GM18508 (cell line): ENCODE data around the gene NFKB1.

Experiments used
- ATAC-seq: cut with Tn5 transposase; IDR thresholded peaks from one replicate; pipeline ENCODE4 v1.9.1; 2021; ENCODE audit warnings: moderate number of reproducible peaks; ENCODE audit not compliant: insufficient read depth, unreplicated experiment

The NFKB1 gene

DNA sequence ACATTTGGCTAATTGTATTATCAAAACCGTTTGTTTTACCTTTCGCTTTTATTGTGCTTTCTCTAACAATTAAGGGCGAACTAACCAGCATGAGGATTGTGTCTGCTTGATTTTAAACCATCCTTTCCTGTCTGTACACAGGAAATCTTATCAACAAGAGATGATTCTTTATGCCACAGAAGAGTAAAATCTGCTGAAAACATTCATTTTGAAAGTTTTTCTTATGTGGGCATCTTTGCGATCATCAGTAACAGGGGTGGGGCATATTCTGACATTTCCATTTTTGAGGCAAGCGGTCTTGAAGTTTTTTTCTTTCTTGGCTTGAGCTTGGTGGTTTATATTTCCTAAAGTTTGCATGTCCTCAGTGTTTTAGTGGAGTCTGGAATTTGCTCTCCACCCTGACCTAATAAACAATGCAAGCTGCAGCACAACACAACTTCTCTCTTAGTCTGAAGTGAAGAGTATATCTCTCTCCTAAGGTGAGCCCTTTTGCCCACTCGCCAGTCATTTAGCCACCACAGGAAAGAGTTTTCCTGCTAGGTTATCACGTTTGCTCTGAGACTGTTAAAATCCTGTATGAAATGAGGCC lies 26.6 kb downstream of the NFKB1 start:
- ATAC-seq, result no peak

DNA sequence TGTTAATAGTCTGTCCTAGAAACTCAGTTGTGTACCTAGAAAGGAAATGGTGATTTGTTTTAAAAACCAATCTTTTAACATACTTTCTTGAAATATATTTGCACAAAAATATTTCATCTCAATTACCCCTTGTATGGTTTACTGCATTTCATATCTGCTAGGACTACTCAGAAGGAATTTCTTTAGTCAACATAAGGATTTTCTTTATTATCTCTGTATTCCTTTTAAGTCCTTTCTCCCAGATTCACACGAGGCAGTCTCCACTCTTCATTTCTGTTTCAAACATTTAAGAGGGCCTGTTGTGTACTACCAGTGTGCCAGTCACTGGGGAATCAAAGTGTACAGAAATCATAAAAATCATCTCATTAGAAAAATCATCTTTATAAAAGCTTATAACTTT lies 28.8 kb downstream of the NFKB1 start:
- ATAC-seq, result no peak

DNA sequence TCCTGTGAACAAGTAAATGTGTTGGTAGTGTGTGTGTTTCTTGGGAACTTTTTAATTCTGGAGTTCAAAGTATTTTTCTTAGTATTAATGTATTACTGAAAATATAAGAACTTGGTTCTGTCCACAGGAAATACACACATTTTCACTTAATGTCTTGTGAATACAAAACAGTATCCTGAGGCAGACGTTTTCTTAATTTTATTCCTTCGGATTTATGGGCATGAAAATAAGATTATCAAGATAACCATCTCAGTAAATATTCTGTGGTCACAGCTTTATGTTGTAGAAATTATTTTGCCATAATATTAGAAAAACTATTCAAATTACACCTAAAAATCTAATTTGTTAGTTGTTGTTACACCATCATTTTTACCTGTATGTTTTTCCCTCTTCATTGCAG lies 29.8 kb downstream of the NFKB1 start:
- no peak for ATAC-seq

DNA sequence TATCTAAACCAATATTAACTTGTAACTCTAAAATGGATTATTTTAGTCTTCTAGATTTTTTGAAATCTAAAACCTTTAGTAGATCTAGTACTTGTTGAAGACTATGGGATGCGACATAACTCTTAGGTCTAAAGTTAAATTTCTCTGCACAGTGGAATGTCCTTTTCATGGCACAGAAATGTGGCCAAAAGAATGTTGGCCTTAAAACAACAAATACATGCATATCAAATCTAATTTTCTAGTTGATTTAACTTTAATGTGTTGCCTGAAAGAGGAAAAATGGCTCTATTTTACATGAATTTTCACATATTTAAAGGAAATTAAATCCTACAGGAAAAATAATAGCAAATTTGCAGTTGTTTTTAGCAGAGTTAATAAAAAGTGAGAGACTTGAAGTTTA lies 30.3 kb downstream of the NFKB1 start:
- ATAC-seq, result no peak

DNA sequence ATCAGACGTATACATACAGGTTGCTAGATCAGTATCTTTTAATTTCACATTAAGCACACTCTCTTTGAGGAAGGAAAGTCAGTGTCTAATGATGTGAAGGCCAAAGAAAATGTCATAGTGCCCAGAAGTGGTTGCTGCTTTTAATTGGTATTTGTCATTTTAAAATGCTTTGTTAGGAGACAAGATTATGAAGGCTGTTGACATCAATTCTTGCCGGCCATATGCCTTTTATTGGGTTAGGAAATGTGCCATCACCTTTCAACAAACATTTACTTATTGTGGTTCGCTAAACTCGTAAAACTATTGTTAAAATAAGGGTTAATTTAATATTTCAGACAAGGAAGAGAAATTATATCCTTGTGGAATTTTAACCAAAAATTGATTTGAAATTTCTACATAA lies 32.2 kb downstream of the NFKB1 start:
- no peak for ATAC-seq

DNA sequence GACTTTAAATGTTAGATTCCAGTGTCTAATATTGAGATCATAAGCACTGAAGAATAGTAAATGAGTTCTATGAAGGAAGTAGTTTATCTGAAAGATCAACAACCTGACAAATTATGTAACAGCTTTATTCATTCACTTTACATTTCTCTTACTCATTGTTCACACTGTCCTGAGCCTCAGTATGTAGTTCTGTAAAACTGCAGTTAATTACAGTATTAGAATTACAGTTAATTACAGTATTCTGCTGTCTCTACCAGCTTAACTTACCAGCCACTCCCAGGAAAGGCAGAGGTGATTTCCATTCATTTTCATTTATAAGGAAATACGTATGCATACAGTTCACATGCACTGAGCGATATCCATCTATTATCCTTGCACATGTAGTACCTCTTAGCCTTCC lies 32.7 kb downstream of the NFKB1 start:
- no peak for ATAC-seq

DNA sequence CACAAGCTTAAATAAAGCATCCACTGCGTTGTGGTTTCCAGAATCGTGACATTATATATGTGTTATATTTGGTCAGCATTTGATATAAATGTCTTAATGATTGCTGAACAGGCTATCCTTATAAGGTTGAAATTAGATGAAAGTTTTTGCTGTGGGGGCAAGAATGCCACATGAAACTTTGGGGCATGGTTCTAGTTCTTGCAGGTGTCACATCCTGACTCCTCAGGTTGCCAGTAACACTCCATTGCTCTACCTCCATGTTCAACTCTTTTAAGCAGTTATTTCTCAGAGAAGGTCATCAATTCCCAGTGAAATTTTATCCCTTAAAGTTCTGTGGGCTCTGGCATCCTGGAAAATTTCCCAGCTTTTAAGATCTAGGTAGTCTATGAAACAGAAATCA lies 33.7 kb downstream of the NFKB1 start:
- no peak for ATAC-seq

DNA sequence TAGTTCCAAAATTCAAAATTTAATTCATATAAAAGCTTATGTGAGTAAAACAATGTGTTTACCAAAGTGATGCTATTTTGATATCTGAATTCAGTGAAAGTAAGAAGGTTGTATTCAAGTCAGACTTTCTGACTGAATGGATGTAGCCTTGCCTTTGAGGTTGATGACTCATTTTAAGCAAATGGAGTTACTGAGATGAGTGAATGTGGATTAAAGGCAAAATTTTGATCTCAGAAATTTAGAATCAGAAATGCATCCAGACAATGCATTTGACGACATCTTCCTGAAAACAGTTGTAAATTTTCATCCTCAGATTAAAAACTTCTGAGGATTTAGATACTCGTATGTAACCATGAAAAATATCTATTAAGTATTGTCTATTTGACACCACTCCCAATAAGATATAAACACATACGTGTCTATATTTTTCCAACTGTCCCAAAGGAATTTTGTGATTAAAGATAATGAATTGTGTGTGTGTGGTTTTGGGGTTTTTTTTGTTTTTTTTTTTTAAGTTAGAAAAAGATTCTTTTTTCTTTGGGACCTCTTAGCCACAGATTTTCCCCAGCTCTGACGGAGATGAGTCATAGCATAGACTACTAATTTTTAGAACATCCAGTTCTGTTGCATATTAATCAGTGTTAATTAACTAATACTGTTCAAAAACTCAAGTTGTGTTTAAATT lies 34.4 kb downstream of the NFKB1 start:
- peak; percentile 60 for ATAC-seq

DNA sequence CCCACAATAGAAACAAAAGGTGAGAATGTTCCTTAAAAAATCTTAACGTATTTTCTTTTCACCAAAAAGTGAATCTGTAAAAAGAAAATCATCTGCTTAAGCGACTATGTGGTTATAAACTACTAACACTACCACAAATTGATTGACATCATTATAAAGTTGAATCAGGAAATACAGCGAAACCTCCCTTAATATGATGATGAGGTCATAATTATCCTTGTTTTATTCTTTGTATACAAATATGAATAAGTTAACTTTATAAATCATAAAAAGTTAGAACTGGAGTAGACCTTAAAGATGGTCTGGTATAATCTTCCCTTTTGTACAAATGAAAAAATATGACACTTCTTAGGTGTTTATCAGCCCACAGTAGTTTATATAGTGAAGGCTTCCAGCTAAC lies 35.6 kb downstream of the NFKB1 start:
- no peak for ATAC-seq

DNA sequence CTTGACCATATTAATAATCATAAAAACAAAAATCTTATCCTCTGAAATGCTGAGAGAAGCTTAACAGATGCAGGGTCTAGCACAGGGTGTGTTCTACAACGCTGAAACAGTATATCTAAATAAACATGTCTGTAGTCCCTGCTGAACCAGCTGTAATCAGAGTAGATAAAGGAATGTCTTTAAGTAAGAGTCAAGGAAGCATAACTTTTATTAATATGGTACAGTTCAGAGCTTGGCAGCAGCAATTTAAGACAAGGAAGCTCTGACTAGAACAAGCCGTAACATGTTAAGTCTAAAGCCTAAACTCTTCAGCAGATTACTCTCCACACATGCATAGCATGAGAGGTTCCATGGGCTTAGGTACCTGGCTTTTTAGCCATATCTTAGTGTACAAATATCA lies 36.1 kb downstream of the NFKB1 start:
- ATAC-seq, result no peak

DNA sequence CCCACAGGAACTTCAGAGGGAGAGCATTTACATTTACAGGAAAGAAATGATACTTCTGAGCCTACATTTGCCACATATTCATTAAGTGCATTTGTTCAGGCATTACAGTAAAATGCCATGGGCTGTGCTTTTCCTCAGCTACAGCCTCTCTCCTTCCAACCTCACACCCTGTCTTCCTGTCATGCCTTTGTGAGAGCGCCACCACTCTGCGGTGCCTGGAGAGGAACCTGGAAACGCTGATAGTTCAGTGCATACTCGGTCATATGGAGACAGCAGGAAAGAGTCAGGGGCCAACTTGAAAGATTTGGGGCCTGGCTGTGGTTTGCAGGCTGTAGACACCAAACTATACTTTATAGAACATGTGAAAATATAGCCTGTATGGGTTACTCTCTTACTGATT lies 40.5 kb downstream of the NFKB1 start:
- no peak for ATAC-seq

DNA sequence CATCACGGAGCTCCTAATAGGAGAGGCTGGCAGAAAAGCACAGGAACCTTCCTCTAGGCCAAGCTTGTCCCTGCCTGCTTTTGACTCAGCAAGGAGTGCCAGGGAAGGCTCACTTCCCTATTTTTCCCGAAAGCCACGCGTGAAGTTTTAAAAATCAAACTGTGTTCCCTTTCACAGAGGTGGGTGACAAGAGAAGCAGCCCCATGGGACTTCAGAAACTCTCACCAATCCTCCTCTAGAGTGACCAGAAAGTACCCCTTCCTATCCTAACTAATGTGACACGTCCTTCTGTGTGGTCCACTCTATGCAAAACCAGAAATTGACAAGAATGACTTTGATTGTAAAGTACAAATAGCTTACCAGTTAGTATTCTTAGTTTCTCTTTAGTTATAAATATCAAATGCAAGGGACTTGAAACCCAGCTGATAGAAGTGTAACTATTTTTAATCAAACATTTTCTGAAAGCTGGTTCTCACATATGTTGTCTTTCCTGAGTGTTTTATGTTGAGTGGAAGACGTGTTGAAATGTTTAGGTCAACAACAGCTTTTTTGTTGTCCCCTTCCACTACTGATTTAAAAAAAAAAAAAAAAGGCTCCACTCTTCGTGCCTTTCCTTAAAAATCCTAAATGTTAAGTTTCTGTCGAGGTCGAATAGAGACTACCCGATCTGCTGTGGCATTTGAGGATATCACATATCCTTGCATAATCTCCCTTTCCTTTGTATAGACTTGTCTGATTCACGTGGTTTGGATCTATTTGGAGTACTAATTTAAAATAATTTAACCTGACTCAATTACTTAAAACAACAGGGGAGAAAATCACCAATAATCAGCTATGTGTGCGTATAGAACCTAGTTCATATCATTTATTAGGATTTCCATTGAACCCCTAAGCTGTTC lies 42.1 kb downstream of the NFKB1 start:
- peak; percentile 86 for ATAC-seq

DNA sequence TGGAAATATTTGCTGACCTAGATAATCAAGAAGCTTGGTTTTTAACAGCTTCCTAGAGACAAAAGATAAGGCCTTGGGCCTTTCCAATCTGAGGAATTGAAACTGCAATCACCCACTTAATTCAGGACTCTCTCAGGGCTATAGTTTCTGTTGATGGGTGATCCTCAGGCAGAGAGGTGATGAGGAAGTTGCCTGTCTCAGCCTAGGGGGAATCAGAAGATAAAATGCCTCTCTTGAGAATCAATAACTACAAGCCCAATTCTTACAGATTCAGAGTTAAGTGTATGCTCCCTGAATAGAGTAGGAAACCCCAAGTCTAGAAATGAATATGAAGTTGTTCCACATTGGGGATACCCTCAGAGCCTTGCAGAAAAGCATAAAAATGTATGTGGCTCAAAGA lies 45.5 kb downstream of the NFKB1 start:
- ATAC-seq, result peak; percentile 44

DNA sequence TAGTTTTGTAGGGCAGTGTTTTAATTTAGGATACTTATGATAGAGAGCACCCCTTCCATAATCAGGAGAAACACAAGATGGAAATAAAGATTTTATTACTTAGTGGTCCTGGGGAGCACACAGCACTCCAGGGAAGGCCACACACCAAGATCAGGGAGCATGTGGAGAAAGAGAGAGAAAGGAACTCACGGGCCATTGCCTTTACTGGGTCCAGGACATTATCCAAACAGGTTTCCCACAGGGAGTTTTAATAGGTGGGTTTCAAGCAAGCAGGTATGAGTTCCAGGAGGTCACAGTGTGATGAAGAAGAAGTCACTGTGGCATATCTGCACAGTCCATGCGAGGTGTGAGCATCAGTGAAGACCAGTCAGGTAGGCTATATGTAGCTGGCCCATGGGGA lies 46.8 kb downstream of the NFKB1 start:
- no peak for ATAC-seq

DNA sequence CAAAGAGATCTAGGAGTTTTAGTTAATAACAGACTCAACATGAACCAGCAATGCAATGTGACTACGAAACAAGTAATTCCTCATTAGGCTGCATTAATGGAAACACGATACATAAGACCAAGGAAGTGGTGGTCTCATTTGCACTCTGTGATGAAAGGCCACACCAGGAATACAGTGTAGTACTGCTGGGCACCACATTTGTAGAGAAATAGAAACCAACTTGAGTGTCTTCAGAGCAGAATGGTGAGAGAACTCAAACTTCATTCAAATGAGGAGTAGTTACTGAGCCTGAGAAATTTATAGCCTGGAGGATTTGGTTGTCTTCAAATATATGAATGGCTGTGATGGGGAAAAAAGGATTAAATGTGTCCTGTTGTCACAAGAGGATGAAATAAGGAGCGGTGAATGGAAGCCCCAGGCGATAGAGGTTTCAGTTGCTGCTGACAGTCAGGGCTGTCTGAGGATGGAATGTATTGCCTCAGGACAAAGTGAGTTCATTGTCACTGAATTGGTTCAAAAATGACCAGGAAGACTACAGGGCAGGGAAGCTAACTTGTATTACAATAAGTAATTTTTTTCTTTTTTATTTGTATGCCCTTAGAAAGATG lies 50.9 kb downstream of the NFKB1 start:
- ATAC-seq, result no peak

DNA sequence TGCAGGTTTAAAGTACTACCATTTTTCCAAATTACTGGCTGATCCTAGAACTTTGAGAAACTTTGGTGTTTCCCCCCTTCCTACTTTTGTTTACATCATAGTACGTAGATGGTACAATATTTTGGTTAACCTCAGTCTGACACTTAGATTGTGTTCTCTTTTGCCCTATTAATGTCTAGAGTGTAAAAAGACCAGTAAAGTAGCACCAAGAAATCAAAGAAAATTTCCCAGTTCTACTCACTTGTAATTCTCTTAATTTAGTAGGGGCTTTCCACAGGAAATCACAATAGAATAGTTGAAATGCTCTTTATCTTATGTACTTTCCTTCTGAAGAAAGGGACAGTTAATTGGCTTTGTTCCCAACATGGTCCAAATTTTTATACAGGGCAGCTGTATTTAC lies 51.6 kb downstream of the NFKB1 start:
- no peak for ATAC-seq

DNA sequence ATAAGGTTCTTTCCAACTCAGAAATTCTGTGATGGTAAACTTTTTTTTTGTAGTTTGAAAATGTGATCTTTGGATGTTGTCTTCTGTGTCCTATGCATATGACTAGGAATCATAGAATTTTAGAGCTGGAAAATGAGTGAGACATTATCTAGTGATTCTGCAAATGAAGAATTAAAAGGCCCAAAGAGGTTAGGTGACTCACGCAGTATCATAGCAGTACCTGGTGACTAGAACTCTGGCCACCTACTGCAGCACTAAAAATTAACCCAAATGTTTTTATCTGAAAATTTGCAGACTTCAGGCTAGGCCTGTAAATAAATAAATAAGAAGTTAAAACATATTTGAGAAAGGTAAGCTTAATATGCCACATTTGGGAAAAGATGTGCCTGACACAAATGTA lies 52.8 kb downstream of the NFKB1 start:
- ATAC-seq, result no peak

DNA sequence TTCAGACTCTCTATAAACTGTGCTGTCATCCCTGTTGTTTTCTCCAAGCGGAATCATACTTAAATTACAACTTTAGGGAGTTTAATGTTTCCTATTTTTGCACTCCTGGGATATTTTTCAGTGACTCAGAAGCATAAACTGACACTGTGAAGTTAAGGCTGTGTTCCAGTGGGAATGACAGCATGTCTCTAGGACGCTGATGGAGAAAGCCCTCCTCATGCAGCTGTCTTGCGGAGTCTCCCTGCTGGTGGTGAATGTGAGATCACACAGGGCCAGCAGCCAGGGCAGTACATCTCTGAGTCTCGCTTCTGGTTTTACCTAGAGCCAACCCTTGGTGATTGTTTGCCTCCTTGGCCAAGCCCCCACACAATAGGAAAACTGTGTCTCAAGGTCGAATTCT lies 53.3 kb downstream of the NFKB1 start:
- ATAC-seq, result no peak

DNA sequence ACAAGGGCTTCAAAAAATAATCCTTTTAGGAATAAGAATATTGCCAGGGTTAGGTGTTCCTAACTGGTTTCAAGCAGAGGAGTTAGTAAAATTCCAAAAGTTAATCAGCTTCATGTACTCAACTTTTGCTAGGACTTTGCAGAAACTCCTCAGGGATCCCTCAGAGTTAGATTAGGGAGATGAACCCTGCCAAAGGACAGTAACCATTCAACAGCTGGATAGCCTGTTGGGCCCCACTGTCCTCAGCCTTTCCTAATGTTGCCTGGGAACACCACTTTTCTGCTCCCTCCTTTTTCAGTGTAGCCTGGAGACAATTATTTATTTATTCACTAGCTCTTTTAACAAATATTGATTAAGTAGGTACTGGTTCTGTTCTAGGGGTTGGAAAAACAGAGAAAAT lies 53.8 kb downstream of the NFKB1 start:
- no peak for ATAC-seq

DNA sequence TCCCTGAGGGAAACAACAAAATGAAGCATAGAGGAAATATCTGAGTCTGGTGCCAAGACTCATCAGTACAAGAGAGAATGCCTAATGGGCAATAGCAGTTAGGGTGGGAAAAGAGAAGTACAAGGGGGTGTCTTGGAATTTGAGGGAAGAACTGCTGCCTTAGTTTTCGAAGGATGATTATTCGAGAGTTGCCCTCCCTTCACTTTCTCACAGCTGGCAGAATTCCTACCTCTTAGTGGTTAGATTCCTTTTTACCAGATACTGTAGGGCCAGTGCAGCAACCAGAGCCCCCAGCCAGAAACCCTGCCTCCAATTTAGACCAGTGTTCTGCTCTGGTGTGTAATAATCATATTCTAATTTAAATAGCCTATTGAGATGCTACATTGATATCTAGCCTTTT lies 56.5 kb downstream of the NFKB1 start:
- ATAC-seq, result no peak

DNA sequence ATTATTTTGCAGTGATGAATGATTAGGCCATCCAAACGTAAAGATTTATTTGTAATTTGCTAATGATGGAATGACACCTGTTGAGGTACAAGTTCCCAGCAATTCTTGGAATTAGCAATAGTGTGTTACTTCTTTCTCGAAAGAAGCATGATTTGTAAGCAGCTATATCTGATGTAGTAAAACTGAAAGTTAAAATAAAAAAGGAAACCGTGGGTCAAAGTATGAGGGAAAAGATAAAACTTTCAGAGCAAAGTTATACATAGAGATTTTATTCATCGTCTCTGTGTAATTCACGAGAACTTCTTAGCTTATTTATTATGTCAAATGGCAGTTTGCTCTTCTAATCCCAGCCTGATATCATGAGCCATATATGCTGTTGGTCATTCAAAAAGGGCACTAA lies 59.0 kb downstream of the NFKB1 start:
- no peak for ATAC-seq
